Prostate gland (tissue), 2 donors: ENCODE measurements around the gene TWF2.

Experiments used
- POLR2A ChIP-seq: fragments of 450-650 bp; IDR thresholded peaks from one replicate; pipeline ENCODE4 v1.6.1; 2016; ENCODE audit warnings: antibody characterized with exemption, mild to moderate bottlenecking
- POLR2AphosphoS5 ChIP-seq: sonication (generic); formaldehyde crosslinking; IDR thresholded peaks from one replicate; pipeline ENCODE4 v1.6.1; 2017; ENCODE audit warnings: antibody characterized with exemption
- TF ChIP-seq, protein P1 (sequence below), 4 experiments: fragments of 200-600 bp in 2 of 4; fragments of 450-650 bp in 2 of 4; sonication (generic) in 2 of 4; IDR thresholded peaks; 1 replicate in 3 of 4; 2 replicates in 1 of 4; pipeline ENCODE4 v1.5.1; 2016 to 2019; ENCODE audit warnings: antibody characterized with exemption in 4 of 4, mild to moderate bottlenecking in 2 of 4, moderate library complexity in 2 of 4

DNA sequence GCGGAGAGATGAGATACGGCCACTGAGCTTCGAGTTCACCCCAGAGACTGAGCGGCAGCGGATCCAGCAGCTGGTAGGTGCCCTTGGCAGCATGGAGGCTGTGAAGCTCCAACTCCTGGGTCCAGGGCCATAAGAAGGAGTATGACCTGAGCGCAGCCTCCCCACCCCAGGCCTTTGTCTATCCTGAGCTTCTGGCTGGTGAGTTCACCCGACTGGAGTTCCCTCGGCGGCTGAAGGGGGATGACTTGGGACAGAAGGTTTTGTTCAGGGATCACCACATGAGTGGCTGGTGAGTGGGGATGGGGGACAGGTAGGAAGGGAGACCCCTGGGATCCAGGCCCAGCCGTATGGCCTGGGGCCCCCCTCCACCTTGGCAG is 9.2 kb upstream of the TWF2 start:
- TF ChIP-seq POLR2AphosphoS5 (no peak), POLR2A (no peak)
- TF ChIP-seq, protein P1, sequence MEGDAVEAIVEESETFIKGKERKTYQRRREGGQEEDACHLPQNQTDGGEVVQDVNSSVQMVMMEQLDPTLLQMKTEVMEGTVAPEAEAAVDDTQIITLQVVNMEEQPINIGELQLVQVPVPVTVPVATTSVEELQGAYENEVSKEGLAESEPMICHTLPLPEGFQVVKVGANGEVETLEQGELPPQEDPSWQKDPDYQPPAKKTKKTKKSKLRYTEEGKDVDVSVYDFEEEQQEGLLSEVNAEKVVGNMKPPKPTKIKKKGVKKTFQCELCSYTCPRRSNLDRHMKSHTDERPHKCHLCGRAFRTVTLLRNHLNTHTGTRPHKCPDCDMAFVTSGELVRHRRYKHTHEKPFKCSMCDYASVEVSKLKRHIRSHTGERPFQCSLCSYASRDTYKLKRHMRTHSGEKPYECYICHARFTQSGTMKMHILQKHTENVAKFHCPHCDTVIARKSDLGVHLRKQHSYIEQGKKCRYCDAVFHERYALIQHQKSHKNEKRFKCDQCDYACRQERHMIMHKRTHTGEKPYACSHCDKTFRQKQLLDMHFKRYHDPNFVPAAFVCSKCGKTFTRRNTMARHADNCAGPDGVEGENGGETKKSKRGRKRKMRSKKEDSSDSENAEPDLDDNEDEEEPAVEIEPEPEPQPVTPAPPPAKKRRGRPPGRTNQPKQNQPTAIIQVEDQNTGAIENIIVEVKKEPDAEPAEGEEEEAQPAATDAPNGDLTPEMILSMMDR (IDR thresholded peaks at IDR 0.05) = no peak
